Loucy (cell line): Measurements from ENCODE around the gene CXCR5.

Experiments used
- CTCF ChIP-seq: fragments of 200-600 bp; sonication (generic); conservative IDR thresholded peaks from 2 replicates; pipeline ENCODE4 v1.5.1; 2014; ENCODE audit warnings: mild to moderate bottlenecking, antibody characterized with exemption, low read length
- EZH2phosphoT487 ChIP-seq: fragments of 200-600 bp; IDR thresholded peaks from 2 replicates; pipeline ENCODE4 v1.6.1; 2018; ENCODE audit warnings: antibody characterized with exemption, mild to moderate bottlenecking, moderate library complexity, borderline replicate concordance

GRCh38 chr11:118912742-118913410 lies 29.2 kb downstream of the CXCR5 start:
- TF ChIP-seq CTCF (no peak), EZH2phosphoT487 (no peak)
